ENCODE data around the gene SPEF2. TPM values are rescaled to one million over a fixed set of nuclear protein-coding genes. Genes with fewer than 3 reads are reported as not detected.

Gene SPEF2
- total RNA-seq, 1 experiment from 2014 or later, result 10.6 TPM

DNA sequence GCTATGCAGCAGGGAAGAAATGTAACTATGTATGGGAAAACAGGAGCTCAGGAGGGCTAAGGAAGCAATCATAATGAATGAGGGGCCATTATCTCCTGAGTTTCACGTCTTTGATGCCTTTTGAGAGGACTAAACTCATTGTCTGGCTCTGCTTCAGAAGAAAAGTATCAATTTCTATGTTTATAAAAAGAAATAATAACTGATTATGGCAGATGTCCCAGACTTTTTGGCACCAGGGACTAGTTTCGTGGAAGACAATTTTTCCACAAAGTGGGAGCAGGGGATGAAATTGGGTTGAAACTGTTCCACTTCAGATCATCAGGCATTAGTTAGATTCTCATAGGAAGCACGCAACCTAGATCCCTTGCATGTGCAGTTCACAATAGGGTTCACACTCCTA lies 230.3 kb downstream of the SPEF2 start:
- TF ChIP-seq, protein P1, sequence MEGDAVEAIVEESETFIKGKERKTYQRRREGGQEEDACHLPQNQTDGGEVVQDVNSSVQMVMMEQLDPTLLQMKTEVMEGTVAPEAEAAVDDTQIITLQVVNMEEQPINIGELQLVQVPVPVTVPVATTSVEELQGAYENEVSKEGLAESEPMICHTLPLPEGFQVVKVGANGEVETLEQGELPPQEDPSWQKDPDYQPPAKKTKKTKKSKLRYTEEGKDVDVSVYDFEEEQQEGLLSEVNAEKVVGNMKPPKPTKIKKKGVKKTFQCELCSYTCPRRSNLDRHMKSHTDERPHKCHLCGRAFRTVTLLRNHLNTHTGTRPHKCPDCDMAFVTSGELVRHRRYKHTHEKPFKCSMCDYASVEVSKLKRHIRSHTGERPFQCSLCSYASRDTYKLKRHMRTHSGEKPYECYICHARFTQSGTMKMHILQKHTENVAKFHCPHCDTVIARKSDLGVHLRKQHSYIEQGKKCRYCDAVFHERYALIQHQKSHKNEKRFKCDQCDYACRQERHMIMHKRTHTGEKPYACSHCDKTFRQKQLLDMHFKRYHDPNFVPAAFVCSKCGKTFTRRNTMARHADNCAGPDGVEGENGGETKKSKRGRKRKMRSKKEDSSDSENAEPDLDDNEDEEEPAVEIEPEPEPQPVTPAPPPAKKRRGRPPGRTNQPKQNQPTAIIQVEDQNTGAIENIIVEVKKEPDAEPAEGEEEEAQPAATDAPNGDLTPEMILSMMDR (conservative IDR thresholded peaks at IDR 0.05), result no peak
- TF ChIP-seq EZH2 (IDR thresholded peaks at IDR 0.05; ENCODE audit: low read depth), result no peak
- intact Hi-C loops (cut with micrococcal nuclease; ENCODE audit: unreplicated experiment), result no loop called here
- no peaks in the 10 kb centered on the region for H3K79me2 ChIP-seq (ENCODE audit: low read depth)
- CTCF ChIA-PET, result no interaction called here
- no peak overlapping the region for H3K4me3 ChIP-seq
- no peaks in the 10 kb centered on the region; the same call in 1 of the 2 replicates for H3K4me1 ChIP-seq (replicated peaks; ENCODE audit: insufficient read depth)
- H3K9me2 ChIP-seq (ENCODE audit: insufficient read depth), result no peaks in the 10 kb centered on the region
- no peak overlapping the region for H3K4me2 ChIP-seq
- H3K27me3 ChIP-seq (ENCODE audit: insufficient read depth, low read depth), result no peaks in the 10 kb centered on the region
- no peak overlapping the region for H3K27ac ChIP-seq
- H3F3A ChIP-seq (ENCODE audit: insufficient read depth, low read depth), result no peaks in the 10 kb centered on the region
- BruUV-seq (replicated peaks), result no TSS peak
- peaks cover 4% of the 10 kb centered on the region for H3K9me3 ChIP-seq (ENCODE audit: insufficient read depth, low read depth)
- H3K36me3 ChIP-seq (ENCODE audit: low read depth), result no peaks in the 10 kb centered on the region
- DNase-seq, result no peak
- H2AFZ ChIP-seq, result no peak overlapping the region
- POLR2A ChIA-PET (ENCODE audit: unreplicated experiment), result no interaction called here
- no peaks in the 10 kb centered on the region for H4K20me1 ChIP-seq (ENCODE audit: insufficient read depth)

- no peak for DNase-seq
- ChIA-PET CTCF (no interaction called here), POLR2A (ENCODE audit: unreplicated experiment) (interaction anchor here (0.6 kb wide), 1 partner anchor 921 kb away, joined by 3 read pairs; no protein-coding TSS in a partner anchor)
- Histone ChIP-seq H3F3A (ENCODE audit: insufficient read depth, low read depth) (no peaks in the 10 kb centered on the region), H3K9me3 (ENCODE audit: insufficient read depth, low read depth) (no peaks in the 10 kb centered on the region; the same call in 1 of the 2 replicates), H3K9me2 (ENCODE audit: insufficient read depth) (no peaks in the 10 kb centered on the region), H3K4me3 (no peak overlapping the region), H2AFZ (no peak overlapping the region), H3K4me2 (no peak overlapping the region), H3K27ac (no peak overlapping the region), H3K79me2 (ENCODE audit: low read depth) (no peaks in the 10 kb centered on the region), H3K4me1 (replicated peaks; ENCODE audit: insufficient read depth) (no peaks in the 10 kb centered on the region; the same call in 1 of the 2 replicates), H4K20me1 (ENCODE audit: insufficient read depth) (no peaks in the 10 kb centered on the region), H3K36me3 (ENCODE audit: low read depth) (no peaks in the 10 kb centered on the region), H3K27me3 (ENCODE audit: insufficient read depth, low read depth) (no peaks in the 10 kb centered on the region)
- BruUV-seq (replicated peaks), result no TSS peak
- intact Hi-C loops (cut with micrococcal nuclease; ENCODE audit: unreplicated experiment), result no loop called here
- TF ChIP-seq, protein P1 (conservative IDR thresholded peaks at IDR 0.05), result no peak
- TF ChIP-seq EZH2 (IDR thresholded peaks at IDR 0.05; ENCODE audit: low read depth), result no peak
These were observed 232.2 kb downstream of the SPEF2 start for GRCh38 chr5:35849860-35850259.

DNA sequence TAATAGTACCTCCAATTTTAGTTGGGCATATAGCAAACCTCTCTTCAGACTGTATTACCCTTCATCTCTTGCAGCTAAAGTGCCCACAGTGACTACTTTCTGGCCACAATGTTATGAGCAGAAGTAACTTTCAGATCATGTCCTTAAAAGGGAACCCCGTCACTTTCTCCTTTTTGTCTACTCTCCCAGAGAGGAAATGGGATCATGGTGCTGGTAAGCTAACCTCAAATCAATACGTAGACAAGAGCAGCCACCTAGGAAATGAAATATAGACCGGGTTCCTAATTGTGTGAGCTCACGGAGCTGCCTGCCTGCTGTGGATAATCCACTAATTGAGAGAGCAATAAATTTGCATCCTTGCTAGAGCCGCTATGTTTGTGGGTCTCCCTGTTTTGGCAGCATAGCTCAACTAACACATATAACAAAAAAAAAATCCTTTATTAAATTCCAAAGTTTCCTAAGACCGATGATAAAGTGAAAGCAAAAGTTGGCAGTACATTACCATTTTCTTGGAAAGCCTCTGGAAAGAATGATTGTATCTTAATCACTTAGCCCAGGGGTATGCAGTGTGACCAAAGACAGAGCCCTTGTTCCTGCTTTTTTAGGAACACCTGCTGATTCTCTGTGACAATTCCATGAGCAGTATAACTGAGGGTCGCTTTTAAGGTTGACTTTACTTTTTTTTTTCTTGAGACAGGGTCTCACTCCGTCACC lies 233.5 kb downstream of the SPEF2 start:
- Histone ChIP-seq H3K36me3 (ENCODE audit: low read depth) (no peaks in the 10 kb centered on the region), H3K27ac (no peak overlapping the region), H3K9me3 (ENCODE audit: insufficient read depth, low read depth) (no peaks in the 10 kb centered on the region; the same call in 1 of the 2 replicates), H3K4me3 (no peak overlapping the region), H3K27me3 (ENCODE audit: insufficient read depth, low read depth) (no peaks in the 10 kb centered on the region), H3F3A (ENCODE audit: insufficient read depth, low read depth) (no peaks in the 10 kb centered on the region), H3K4me1 (replicated peaks; ENCODE audit: insufficient read depth) (no peaks in the 10 kb centered on the region; the same call in 1 of the 2 replicates), H2AFZ (no peak overlapping the region), H3K9me2 (ENCODE audit: insufficient read depth) (no peaks in the 10 kb centered on the region), H3K79me2 (ENCODE audit: low read depth) (no peaks in the 10 kb centered on the region), H4K20me1 (ENCODE audit: insufficient read depth) (no peaks in the 10 kb centered on the region), H3K4me2 (peak overlapping the region; percentile 34)
- POLR2A ChIA-PET (ENCODE audit: unreplicated experiment), result no interaction called here
- peak in 1 of 2 experiments; percentile 16 for DNase-seq
- BruUV-seq (replicated peaks), result no TSS peak
- TF ChIP-seq, protein P1 (conservative IDR thresholded peaks at IDR 0.05), result no peak
- no peak for TF ChIP-seq EZH2 (IDR thresholded peaks at IDR 0.05; ENCODE audit: low read depth)
- intact Hi-C loops (cut with micrococcal nuclease; ENCODE audit: unreplicated experiment), result no loop called here
- CTCF ChIA-PET, result no interaction called here
